Activated CD4-positive, alpha-beta T cell treated with anti-CD3 and anti-CD28 coated beads, Interleukin-2, amount 10 ng/mL, durations not matched to agents 24 days and 14 days (primary cell): ENCODE results near the gene CYB5R4. TPM values are rescaled to one million over a fixed set of nuclear protein-coding genes. Genes with fewer than 3 reads are reported as not detected.

ENCODE experiments used
- DNase-seq: peaks from one replicate; pipeline ENCODE4 v3.0.0; 2022
- H3K27ac Mint-ChIP-seq: one replicate; pipeline ENCODE4 v1.8.0; 2022; ENCODE audit warnings: mild to moderate bottlenecking, mixed read lengths
- H3K27me3 Mint-ChIP-seq: one replicate; pipeline ENCODE4 v1.8.0; 2022; ENCODE audit warnings: mixed read lengths
- H3K36me3 Mint-ChIP-seq: one replicate; pipeline ENCODE4 v1.8.0; 2022; ENCODE audit warnings: low read depth, mild to moderate bottlenecking, mixed read lengths
- H3K4me1 Mint-ChIP-seq: one replicate; pipeline ENCODE4 v1.8.0; 2021; ENCODE audit warnings: mixed read lengths
- H3K4me3 Mint-ChIP-seq: one replicate; pipeline ENCODE4 v1.8.0; 2022; ENCODE audit warnings: mild to moderate bottlenecking, moderate library complexity, mixed read lengths
- H3K9me3 Mint-ChIP-seq: one replicate; pipeline ENCODE4 v1.8.0; 2021; ENCODE audit warnings: mixed read lengths
- intact Hi-C: fragments of 100-400 bp; cut with micrococcal nuclease; formaldehyde crosslinking; loops from one replicate; pipeline ENCODE4 v1.15.1; 2023
- total RNA-seq: library from RNA; stranded (reverse); gene quantifications from 2 replicates; pipeline ENCODE4 v1.2.3, GENCODE V29; 2022

Gene CYB5R4
- total RNA-seq, 1 donor from 2014 or later = 27.0 TPM

GRCh38 chr6:83852528-83853177 lies 6.8 kb upstream of the CYB5R4 start:
- Mint-ChIP-seq H3K27ac (no peak overlapping the region), H3K27me3 (peaks cover 53% of the 10 kb centered on the region), H3K36me3 (no peaks in the 10 kb centered on the region), H3K4me1 (peaks cover 5% of the 10 kb centered on the region), H3K4me3 (peak overlapping the region; percentile 42), H3K9me3 (no peaks in the 10 kb centered on the region)
- no peak for DNase-seq
- intact Hi-C loops = loop anchor here (10.0 kb wide), 1 partner anchor 912 kb away; the partner anchor contains the start of gene TBX18

GRCh38 chr6:83853178-83854000 lies 6.1 kb upstream of the CYB5R4 start, which contains the start of gene RIPPLY2:
Gene RIPPLY2 (plus strand): TSS chr6:83853360. CDS start chr6:83853417, 57 bp downstream.
- peak within 1 kb of the TSS; percentile 57 for H3K4me3 Mint-ChIP-seq
- no peak within 1 kb of the TSS for H3K27ac Mint-ChIP-seq
- no peaks in the 10 kb centered on the region for H3K9me3 Mint-ChIP-seq
- intact Hi-C loops = loop anchor here (10.0 kb wide), 1 partner anchor 911 kb away; the partner anchor contains the start of gene TBX18
- H3K36me3 Mint-ChIP-seq = no peaks in the 10 kb centered on the region
- peaks cover 5% of the 10 kb centered on the region for H3K4me1 Mint-ChIP-seq
- peaks cover 52% of the 10 kb centered on the region for H3K27me3 Mint-ChIP-seq
- DNase-seq = no peak

DNA sequence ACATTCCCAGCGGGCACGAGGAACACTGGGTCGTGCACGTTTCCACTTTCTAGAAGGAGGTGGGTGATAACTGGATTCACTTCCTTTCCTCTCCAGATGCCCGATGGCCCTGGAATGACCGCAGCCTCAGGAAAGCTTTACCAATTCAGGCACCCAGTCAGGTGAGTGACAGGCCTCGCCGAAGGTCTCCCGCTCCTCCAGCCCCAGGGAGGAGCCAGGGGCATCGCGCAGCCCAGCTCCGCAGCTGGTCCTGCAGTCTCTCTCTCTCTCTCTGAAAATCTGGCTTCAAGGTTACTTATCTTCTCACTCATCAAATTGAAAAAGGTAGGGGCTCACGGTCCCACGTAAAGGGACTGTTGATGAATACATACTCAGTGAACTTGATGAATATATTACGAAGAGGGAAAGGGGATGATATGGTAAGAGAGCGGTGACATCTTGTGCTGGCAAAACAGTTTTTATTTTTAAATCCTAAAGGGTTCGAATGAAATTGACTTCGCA lies 5.4 kb upstream of the CYB5R4 start:
- Mint-ChIP-seq H3K27ac (no peak overlapping the region), H3K4me1 (peaks cover 8% of the 10 kb centered on the region), H3K4me3 (peak overlapping the region; percentile 11), H3K9me3 (no peaks in the 10 kb centered on the region), H3K36me3 (no peaks in the 10 kb centered on the region), H3K27me3 (peaks cover 49% of the 10 kb centered on the region)
- intact Hi-C loops = loop anchor here (10.0 kb wide), 1 partner anchor 911 kb away; the partner anchor contains the start of gene TBX18
- DNase-seq = no peak

GRCh38 chr6:83854766-83855165 lies 4.7 kb upstream of the CYB5R4 start:
- H3K4me1 Mint-ChIP-seq = peaks cover 10% of the 10 kb centered on the region
- no peaks in the 10 kb centered on the region for H3K36me3 Mint-ChIP-seq
- no peak overlapping the region for H3K4me3 Mint-ChIP-seq
- intact Hi-C loops = loop anchor here (10.0 kb wide), 1 partner anchor 910 kb away; the partner anchor contains the start of gene TBX18
- DNase-seq = no peak
- no peak overlapping the region for H3K27ac Mint-ChIP-seq
- no peaks in the 10 kb centered on the region for H3K9me3 Mint-ChIP-seq
- H3K27me3 Mint-ChIP-seq = peaks cover 46% of the 10 kb centered on the region

DNA sequence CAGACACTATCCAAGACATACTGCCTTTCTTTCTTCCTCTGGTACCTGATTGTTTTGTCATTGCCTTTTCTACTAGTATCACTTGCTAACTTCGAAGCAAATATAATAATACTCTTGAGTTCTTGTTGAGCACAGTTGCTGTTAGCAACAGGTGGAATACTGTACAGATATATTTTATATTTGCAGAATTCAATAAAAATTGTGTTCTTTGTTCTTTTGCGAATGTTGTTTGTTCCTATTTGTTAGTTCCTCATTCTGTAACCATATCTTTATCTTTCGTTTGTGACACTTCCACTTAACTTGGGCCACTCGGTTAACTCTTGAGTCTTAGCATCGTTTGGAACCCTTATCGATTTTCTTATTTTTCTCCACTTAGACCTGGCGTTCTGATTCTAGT lies 868 bp downstream of the CYB5R4 start:
- peak overlapping the region; percentile 88 for H3K27ac Mint-ChIP-seq
- H3K4me1 Mint-ChIP-seq = peaks cover 21% of the 10 kb centered on the region
- DNase-seq = no peak
- peaks cover 7% of the 10 kb centered on the region for H3K27me3 Mint-ChIP-seq
- intact Hi-C loops = no loop called here
- no peaks in the 10 kb centered on the region for H3K9me3 Mint-ChIP-seq
- H3K36me3 Mint-ChIP-seq = peaks cover 10% of the 10 kb centered on the region
- H3K4me3 Mint-ChIP-seq = peak overlapping the region; percentile 98

GRCh38 chr6:83860782-83861495 lies 1.4 kb downstream of the CYB5R4 start:
- Mint-ChIP-seq H3K4me1 (peaks cover 21% of the 10 kb centered on the region), H3K27me3 (peaks cover 3% of the 10 kb centered on the region), H3K4me3 (peak overlapping the region; percentile 98), H3K9me3 (no peaks in the 10 kb centered on the region), H3K36me3 (peaks cover 16% of the 10 kb centered on the region), H3K27ac (no peak overlapping the region)
- intact Hi-C loops = no loop called here
- DNase-seq = no peak

- Mint-ChIP-seq H3K27me3 (no peaks in the 10 kb centered on the region), H3K4me3 (no peak overlapping the region), H3K9me3 (peaks cover 8% of the 10 kb centered on the region), H3K4me1 (peaks cover 21% of the 10 kb centered on the region), H3K27ac (no peak overlapping the region), H3K36me3 (peaks cover 35% of the 10 kb centered on the region)
- intact Hi-C loops = no loop called here
- DNase-seq = no peak
These were observed 3.4 kb downstream of the CYB5R4 start for GRCh38 chr6:83862776-83863471.

DNA sequence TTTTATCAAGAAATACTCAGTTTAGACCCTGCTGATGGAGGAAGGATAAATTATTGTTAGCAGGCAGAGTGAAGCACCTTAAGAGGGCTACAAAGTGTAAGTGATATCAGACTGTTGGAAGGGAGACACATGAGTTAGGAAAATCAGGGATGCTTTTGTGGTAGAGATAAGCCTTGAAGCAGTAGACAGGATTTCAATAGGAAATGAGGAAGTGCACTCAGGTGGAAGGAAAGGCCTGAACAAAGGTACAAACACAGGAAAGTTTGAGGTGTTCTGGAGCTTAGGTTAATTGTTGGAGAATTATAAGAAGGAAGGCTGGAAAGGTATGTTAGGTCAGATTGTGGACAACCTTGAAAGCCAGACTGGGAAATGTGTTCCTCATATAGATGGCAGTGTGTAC lies 7.6 kb downstream of the CYB5R4 start:
- H3K27ac Mint-ChIP-seq = no peak overlapping the region
- no peak for DNase-seq
- intact Hi-C loops = no loop called here
- H3K4me3 Mint-ChIP-seq = no peak overlapping the region
- H3K36me3 Mint-ChIP-seq = peaks cover 51% of the 10 kb centered on the region
- H3K9me3 Mint-ChIP-seq = peaks cover 8% of the 10 kb centered on the region
- peaks cover 3% of the 10 kb centered on the region for H3K4me1 Mint-ChIP-seq
- H3K27me3 Mint-ChIP-seq = no peaks in the 10 kb centered on the region

- Mint-ChIP-seq H3K9me3 (peaks cover 8% of the 10 kb centered on the region), H3K4me3 (no peak overlapping the region), H3K27ac (no peak overlapping the region), H3K36me3 (peaks cover 48% of the 10 kb centered on the region), H3K4me1 (peaks cover 1% of the 10 kb centered on the region), H3K27me3 (no peaks in the 10 kb centered on the region)
- intact Hi-C loops = no loop called here
- peak; percentile 58 for DNase-seq
These were observed 8.2 kb downstream of the CYB5R4 start for GRCh38 chr6:83867527-83868161.

DNA sequence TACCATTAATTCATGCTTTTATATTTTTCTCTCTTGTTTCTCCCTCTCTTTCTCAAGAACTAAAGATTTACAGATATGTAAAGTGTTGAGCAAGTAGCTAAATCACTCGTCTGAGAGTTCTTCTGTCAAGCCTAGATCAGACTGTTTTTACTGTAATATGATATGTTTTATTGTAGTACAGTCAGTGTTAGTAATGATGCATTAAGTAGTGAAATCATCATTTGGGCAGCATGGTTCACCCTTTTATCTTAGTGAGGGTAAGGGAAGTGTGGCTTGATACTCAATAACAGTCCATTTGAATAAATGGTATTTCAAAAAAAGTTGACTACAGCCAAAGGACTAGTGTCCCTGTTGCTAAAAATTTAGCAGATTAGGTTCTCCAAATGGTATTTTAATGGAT lies 9.2 kb downstream of the CYB5R4 start:
- H3K36me3 Mint-ChIP-seq = peaks cover 48% of the 10 kb centered on the region
- H3K27me3 Mint-ChIP-seq = no peaks in the 10 kb centered on the region
- H3K4me3 Mint-ChIP-seq = no peak overlapping the region
- H3K27ac Mint-ChIP-seq = no peak overlapping the region
- DNase-seq = no peak
- intact Hi-C loops = no loop called here
- H3K4me1 Mint-ChIP-seq = peaks cover 4% of the 10 kb centered on the region
- peaks cover 8% of the 10 kb centered on the region for H3K9me3 Mint-ChIP-seq

GRCh38 chr6:83870649-83871048 lies 11.2 kb downstream of the CYB5R4 start:
- no peak for DNase-seq
- Mint-ChIP-seq H3K27ac (no peak overlapping the region), H3K27me3 (no peaks in the 10 kb centered on the region), H3K9me3 (peaks cover 8% of the 10 kb centered on the region), H3K4me3 (no peak overlapping the region), H3K4me1 (peaks cover 5% of the 10 kb centered on the region), H3K36me3 (peaks cover 38% of the 10 kb centered on the region)
- intact Hi-C loops = no loop called here

DNA sequence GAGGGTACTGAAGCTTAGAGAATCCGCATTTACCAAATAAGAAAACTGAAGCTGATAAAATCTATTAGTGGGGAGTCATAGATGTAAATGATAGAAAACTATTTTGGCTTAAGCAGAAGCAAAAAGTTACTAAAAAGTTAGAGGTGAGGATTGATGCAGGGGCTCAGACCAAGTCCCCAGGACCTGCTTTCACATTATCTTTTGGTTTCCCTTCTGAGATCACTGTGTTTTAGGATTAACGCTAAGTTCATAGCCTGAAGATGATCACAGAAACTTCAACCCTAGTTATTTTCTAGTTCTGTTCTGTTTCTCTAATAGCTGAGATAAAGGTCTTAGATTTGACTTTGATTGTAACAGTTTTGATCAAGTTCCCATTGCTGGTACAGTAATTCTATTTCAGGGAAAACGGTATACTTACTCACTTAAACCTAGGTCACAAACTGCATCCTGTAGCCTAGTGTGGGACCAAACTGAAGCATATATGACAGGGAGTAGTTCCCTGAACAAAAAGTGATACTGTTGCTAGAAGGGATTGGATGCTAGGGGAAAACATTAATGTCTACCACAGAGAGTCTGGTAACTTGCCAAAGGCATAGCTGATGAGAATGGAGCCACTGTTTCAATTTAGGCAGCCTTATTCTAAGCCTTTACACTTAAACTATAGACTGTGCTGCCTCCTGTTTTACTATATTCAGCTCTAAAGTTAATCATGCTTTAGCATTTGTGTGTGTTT lies 13.1 kb downstream of the CYB5R4 start:
- intact Hi-C loops = no loop called here
- H3K36me3 Mint-ChIP-seq = peaks cover 20% of the 10 kb centered on the region
- DNase-seq = no peak
- H3K27me3 Mint-ChIP-seq = no peaks in the 10 kb centered on the region
- H3K9me3 Mint-ChIP-seq = no peaks in the 10 kb centered on the region
- H3K27ac Mint-ChIP-seq = no peak overlapping the region
- H3K4me3 Mint-ChIP-seq = no peak overlapping the region
- peaks cover 9% of the 10 kb centered on the region for H3K4me1 Mint-ChIP-seq
